ENCODE measurements around the gene HYLS1.

HYLS1 gene

GRCh38 chr11:125931116-125931515, 43.6 kb downstream of the HYLS1 start:
- no peak overlapping the region for H3K27ac ChIP-seq (ENCODE audit: low read depth, low read length)
- no peaks in the 10 kb centered on the region for H3K9me3 ChIP-seq (ENCODE audit: control insufficient read depth, insufficient read depth, low read length)
- H3K36me3 ChIP-seq (ENCODE audit: control insufficient read depth, low read length): no peaks in the 10 kb centered on the region
- no peaks in the 10 kb centered on the region for H3K9me2 ChIP-seq (replicated peaks; ENCODE audit: control insufficient read depth, low read length)
- TF ChIP-seq, protein P1, sequence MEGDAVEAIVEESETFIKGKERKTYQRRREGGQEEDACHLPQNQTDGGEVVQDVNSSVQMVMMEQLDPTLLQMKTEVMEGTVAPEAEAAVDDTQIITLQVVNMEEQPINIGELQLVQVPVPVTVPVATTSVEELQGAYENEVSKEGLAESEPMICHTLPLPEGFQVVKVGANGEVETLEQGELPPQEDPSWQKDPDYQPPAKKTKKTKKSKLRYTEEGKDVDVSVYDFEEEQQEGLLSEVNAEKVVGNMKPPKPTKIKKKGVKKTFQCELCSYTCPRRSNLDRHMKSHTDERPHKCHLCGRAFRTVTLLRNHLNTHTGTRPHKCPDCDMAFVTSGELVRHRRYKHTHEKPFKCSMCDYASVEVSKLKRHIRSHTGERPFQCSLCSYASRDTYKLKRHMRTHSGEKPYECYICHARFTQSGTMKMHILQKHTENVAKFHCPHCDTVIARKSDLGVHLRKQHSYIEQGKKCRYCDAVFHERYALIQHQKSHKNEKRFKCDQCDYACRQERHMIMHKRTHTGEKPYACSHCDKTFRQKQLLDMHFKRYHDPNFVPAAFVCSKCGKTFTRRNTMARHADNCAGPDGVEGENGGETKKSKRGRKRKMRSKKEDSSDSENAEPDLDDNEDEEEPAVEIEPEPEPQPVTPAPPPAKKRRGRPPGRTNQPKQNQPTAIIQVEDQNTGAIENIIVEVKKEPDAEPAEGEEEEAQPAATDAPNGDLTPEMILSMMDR (IDR thresholded peaks at IDR 0.05; ENCODE audit: low read depth, low read length, poor library complexity, severe bottlenecking): no peak
- TF ChIP-seq EZH2phosphoT487 (IDR thresholded peaks at IDR 0.05; ENCODE audit: borderline replicate concordance, low read length): no peak
- no peaks in the 10 kb centered on the region for H3K79me2 ChIP-seq (ENCODE audit: control insufficient read depth, low read length)
- H4K20me1 ChIP-seq (ENCODE audit: control insufficient read depth, insufficient read depth, low read depth, low read length): no peaks in the 10 kb centered on the region
- peaks cover 35% of the 10 kb centered on the region for H3K27me3 ChIP-seq (ENCODE audit: control insufficient read depth, low read length)
- H3F3A ChIP-seq (ENCODE audit: control insufficient read depth, insufficient read depth): no peaks in the 10 kb centered on the region
- no peaks in the 10 kb centered on the region for H3K4me1 ChIP-seq (ENCODE audit: control insufficient read depth, low read length)
- H3K4me2 ChIP-seq (ENCODE audit: low read length): no peak overlapping the region
- H3K4me3 ChIP-seq (ENCODE audit: low read length): no peak overlapping the region

- Histone ChIP-seq H3K4me1 (ENCODE audit: control insufficient read depth, low read length) (no peaks in the 10 kb centered on the region), H3K27ac (ENCODE audit: low read depth, low read length) (no peak overlapping the region), H3K9me2 (replicated peaks; ENCODE audit: control insufficient read depth, low read length) (no peaks in the 10 kb centered on the region), H3K4me2 (ENCODE audit: low read length) (no peak overlapping the region), H3F3A (ENCODE audit: control insufficient read depth, insufficient read depth) (no peaks in the 10 kb centered on the region), H4K20me1 (ENCODE audit: control insufficient read depth, insufficient read depth, low read depth, low read length) (no peaks in the 10 kb centered on the region), H3K79me2 (ENCODE audit: control insufficient read depth, low read length) (no peaks in the 10 kb centered on the region), H3K9me3 (ENCODE audit: control insufficient read depth, insufficient read depth, low read length) (no peaks in the 10 kb centered on the region), H3K4me3 (ENCODE audit: low read length) (no peak overlapping the region), H3K27me3 (ENCODE audit: control insufficient read depth, low read length) (peaks cover 33% of the 10 kb centered on the region), H3K36me3 (ENCODE audit: control insufficient read depth, low read length) (no peaks in the 10 kb centered on the region)
- TF ChIP-seq, protein P1 (IDR thresholded peaks at IDR 0.05; ENCODE audit: low read depth, low read length, poor library complexity, severe bottlenecking): no peak
- TF ChIP-seq EZH2phosphoT487 (IDR thresholded peaks at IDR 0.05; ENCODE audit: borderline replicate concordance, low read length): no peak
Measured at GRCh38 chr11:125931668-125932067, 44.2 kb downstream of the HYLS1 start.

GRCh38 chr11:125932301-125932700, 44.8 kb downstream of the HYLS1 start:
- Histone ChIP-seq H3K79me2 (ENCODE audit: control insufficient read depth, low read length) (no peaks in the 10 kb centered on the region), H4K20me1 (ENCODE audit: control insufficient read depth, insufficient read depth, low read depth, low read length) (no peaks in the 10 kb centered on the region), H3K4me3 (ENCODE audit: low read length) (no peak overlapping the region), H3K27ac (ENCODE audit: low read depth, low read length) (no peak overlapping the region), H3K4me1 (ENCODE audit: control insufficient read depth, low read length) (no peaks in the 10 kb centered on the region), H3K36me3 (ENCODE audit: control insufficient read depth, low read length) (no peaks in the 10 kb centered on the region), H3K27me3 (ENCODE audit: control insufficient read depth, low read length) (peaks cover 30% of the 10 kb centered on the region), H3K9me3 (ENCODE audit: control insufficient read depth, insufficient read depth, low read length) (no peaks in the 10 kb centered on the region), H3F3A (ENCODE audit: control insufficient read depth, insufficient read depth) (no peaks in the 10 kb centered on the region), H3K9me2 (replicated peaks; ENCODE audit: control insufficient read depth, low read length) (no peaks in the 10 kb centered on the region), H3K4me2 (ENCODE audit: low read length) (no peak overlapping the region)
- TF ChIP-seq, protein P1 (IDR thresholded peaks at IDR 0.05; ENCODE audit: low read depth, low read length, poor library complexity, severe bottlenecking): no peak
- no peak for TF ChIP-seq EZH2phosphoT487 (IDR thresholded peaks at IDR 0.05; ENCODE audit: borderline replicate concordance, low read length)

All from DOHH2 (cell line).